SK-N-MC (cell line): Measurements from ENCODE around the gene GRB10.

Experiments used
- DNase-seq: peaks from one replicate; pipeline ENCODE4 v3.0.0-alpha.2; 2011; ENCODE audit warnings: low read depth, low spot score
- H3K27ac ChIP-seq: fragments of 200-600 bp; sonication (generic); 2 replicates; pipeline ENCODE4 v1.5.1; 2016; ENCODE audit warnings: mixed run types
- H3K36me3 ChIP-seq: fragments of 200-600 bp; sonication (generic); 2 replicates; pipeline ENCODE4 v1.6.1; 2017; ENCODE audit warnings: antibody characterized with exemption, low read length, mixed read lengths; ENCODE audit not compliant: insufficient read depth
- H3K4me3 ChIP-seq: fragments of 200-600 bp; sonication (generic); 2 replicates; pipeline ENCODE4 v1.5.1; 2016
- H3K9ac ChIP-seq: fragments of 200-600 bp; sonication (generic); 2 replicates; pipeline ENCODE4 v1.8.0; 2017; ENCODE audit warnings: mixed run types, mixed read lengths; ENCODE audit not compliant: insufficient read length
- H3K9me3 ChIP-seq: fragments of 200-600 bp; sonication (generic); 2 replicates; pipeline ENCODE4 v1.6.1; 2017; ENCODE audit warnings: low read depth, mild to moderate bottlenecking, antibody characterized with exemption, low read length, moderate library complexity, mixed read lengths
- EZH2 ChIP-seq: fragments of 200-600 bp; sonication (generic); IDR thresholded peaks from one replicate; pipeline ENCODE4 v1.6.1; 2017; ENCODE audit warnings: antibody characterized with exemption
- FOXP2 ChIP-seq: optimal IDR thresholded peaks from 2 replicates; pipeline ENCODE3; 2011; ENCODE audit warnings: mild to moderate bottlenecking, moderate library complexity; ENCODE audit not compliant: insufficient read depth; ENCODE audit errors: extremely low read length, control extremely low read depth
- POLR2AphosphoS5 ChIP-seq: IDR thresholded peaks from 2 replicates; pipeline ENCODE4 v1.6.1; 2012; ENCODE audit warnings: mild to moderate bottlenecking, low read depth, low read length, borderline replicate concordance

The GRB10 gene

DNA sequence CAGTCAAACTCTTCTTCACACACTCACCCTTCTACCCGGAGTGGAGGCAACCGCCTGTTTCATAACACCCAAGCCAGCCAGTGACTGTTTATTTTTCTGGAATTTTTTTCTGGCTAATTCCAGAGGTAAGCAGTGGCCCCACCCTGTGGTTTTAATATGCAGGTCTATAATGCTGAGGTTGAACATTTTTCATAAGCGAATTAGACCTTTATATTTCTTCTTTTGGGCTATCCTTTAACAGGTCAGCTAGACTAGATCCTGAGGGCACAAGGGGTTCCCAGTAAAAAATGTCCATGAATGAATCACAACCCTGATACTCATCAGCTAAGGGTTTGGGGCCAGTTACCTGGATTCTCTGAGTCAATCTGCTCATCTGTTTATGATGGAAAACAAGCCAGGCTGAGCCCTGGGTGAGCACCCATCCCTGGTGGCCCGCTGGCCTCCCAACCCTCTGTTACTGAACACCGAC, 76.2 kb downstream of the GRB10 start:
- TF ChIP-seq EZH2 (no peak), POLR2AphosphoS5 (no peak), FOXP2 (no peak)
- DNase-seq = no peak
- Histone ChIP-seq H3K9ac (no peak overlapping the region), H3K27ac (no peak overlapping the region), H3K4me3 (no peak overlapping the region), H3K9me3 (no peaks in the 10 kb centered on the region), H3K36me3 (peaks cover 29% of the 10 kb centered on the region)

DNA sequence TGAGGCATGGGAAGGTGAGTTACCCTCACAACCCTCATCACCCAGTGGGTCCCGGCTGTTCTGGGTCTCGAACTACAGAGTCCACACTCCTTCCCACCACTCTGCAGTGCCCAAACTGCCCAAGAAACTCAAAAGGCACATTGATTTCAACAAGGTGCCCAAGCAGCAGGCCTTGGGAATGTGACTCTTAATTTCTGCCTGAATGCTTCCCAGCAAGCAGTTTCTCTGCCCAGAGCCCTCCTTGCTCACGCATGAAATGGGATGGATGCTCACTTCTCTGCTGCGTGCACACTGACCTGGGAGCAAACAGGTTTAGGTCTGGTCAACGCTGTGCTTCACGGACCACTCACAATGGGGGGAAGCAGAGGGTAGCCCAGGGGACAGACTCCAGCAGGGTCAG, 77.9 kb downstream of the GRB10 start:
- no peak overlapping the region for H3K27ac ChIP-seq
- TF ChIP-seq FOXP2 (no peak), POLR2AphosphoS5 (no peak), EZH2 (no peak)
- H3K9me3 ChIP-seq = no peaks in the 10 kb centered on the region
- no peak overlapping the region for H3K4me3 ChIP-seq
- H3K9ac ChIP-seq = no peak overlapping the region
- H3K36me3 ChIP-seq = peaks cover 43% of the 10 kb centered on the region
- no peak for DNase-seq

GRCh38 chr7:50703654-50704053, 79.0 kb downstream of the GRB10 start:
- Histone ChIP-seq H3K9me3 (no peaks in the 10 kb centered on the region), H3K36me3 (peaks cover 43% of the 10 kb centered on the region), H3K4me3 (no peak overlapping the region), H3K9ac (no peak overlapping the region), H3K27ac (no peak overlapping the region)
- no peak for DNase-seq
- TF ChIP-seq POLR2AphosphoS5 (no peak), EZH2 (no peak), FOXP2 (no peak)

- Histone ChIP-seq H3K4me3 (no peak overlapping the region), H3K36me3 (peaks cover 63% of the 10 kb centered on the region), H3K9me3 (no peaks in the 10 kb centered on the region), H3K27ac (peak overlapping the region; percentile 71), H3K9ac (no peak overlapping the region)
- no peak for DNase-seq
- TF ChIP-seq POLR2AphosphoS5 (no peak), FOXP2 (no peak), EZH2 (no peak)
Measured at GRCh38 chr7:50699143-50699542, 83.6 kb downstream of the GRB10 start.

- no peak overlapping the region for H3K9ac ChIP-seq
- H3K4me3 ChIP-seq = no peak overlapping the region
- no peak for DNase-seq
- no peaks in the 10 kb centered on the region for H3K9me3 ChIP-seq
- TF ChIP-seq FOXP2 (no peak), EZH2 (no peak), POLR2AphosphoS5 (no peak)
- peaks cover 55% of the 10 kb centered on the region for H3K36me3 ChIP-seq
- no peak overlapping the region for H3K27ac ChIP-seq
Measured at GRCh38 chr7:50697748-50698147, 84.9 kb downstream of the GRB10 start.

GRCh38 chr7:50696810-50697582, 85.7 kb downstream of the GRB10 start:
- no peak for TF ChIP-seq FOXP2
- TF ChIP-seq EZH2 = no peak
- no peak for TF ChIP-seq POLR2AphosphoS5
- DNase-seq = no peak

DNA sequence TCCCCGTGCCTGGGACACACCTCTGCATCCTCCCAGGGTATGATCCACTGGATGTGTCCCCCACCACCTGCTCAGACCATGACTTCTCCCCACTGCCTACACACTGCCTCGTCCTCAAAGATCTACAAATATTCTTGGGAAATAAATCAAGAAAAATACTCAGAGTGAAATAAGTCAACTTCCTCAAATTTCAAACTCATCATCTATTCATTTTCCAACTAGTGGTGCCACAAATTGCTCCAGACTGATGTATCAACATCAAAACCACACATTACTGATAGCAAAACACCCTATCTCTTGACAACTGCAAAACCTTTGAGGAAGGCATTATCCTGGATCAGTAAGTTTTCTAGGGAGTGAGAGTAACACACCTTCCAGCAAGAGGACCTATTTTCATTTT, 87.7 kb downstream of the GRB10 start:
- DNase-seq = no peak
- TF ChIP-seq FOXP2 (no peak), EZH2 (no peak), POLR2AphosphoS5 (no peak)
- Histone ChIP-seq H3K9ac (no peak overlapping the region), H3K4me3 (no peak overlapping the region), H3K9me3 (no peaks in the 10 kb centered on the region), H3K36me3 (peaks cover 35% of the 10 kb centered on the region), H3K27ac (no peak overlapping the region)

More at GRCh38 chr7:50696810-50697582, 85.7 kb downstream of the GRB10 start:
- no peak overlapping the region for H3K27ac ChIP-seq
- H3K9me3 ChIP-seq = no peaks in the 10 kb centered on the region
- peaks cover 48% of the 10 kb centered on the region for H3K36me3 ChIP-seq
- no peak overlapping the region for H3K4me3 ChIP-seq
- no peak overlapping the region for H3K9ac ChIP-seq

GRCh38 chr7:50693455-50694130, 89.1 kb downstream of the GRB10 start:
- H3K36me3 ChIP-seq = peaks cover 42% of the 10 kb centered on the region
- H3K27ac ChIP-seq = no peak overlapping the region
- no peaks in the 10 kb centered on the region for H3K9me3 ChIP-seq
- no peak overlapping the region for H3K9ac ChIP-seq
- TF ChIP-seq POLR2AphosphoS5 (no peak), EZH2 (no peak), FOXP2 (no peak)
- no peak for DNase-seq
- H3K4me3 ChIP-seq = no peak overlapping the region
